K562 (cell line): ENCODE results near the gene EHBP1L1. TPM values are rescaled to one million over a fixed set of nuclear protein-coding genes. Genes with fewer than 3 reads are reported as not detected.

ENCODE experiments used
- BHLHE40 ChIP-seq: IDR thresholded peaks from 2 replicates; pipeline ENCODE4 v1.6.1; 2011; ENCODE audit warnings: low read length, improper control_type of control experiment
- BMI1 ChIP-seq: fragments of 150-350 bp; IDR thresholded peaks from 2 replicates; pipeline ENCODE4 v1.6.1; 2014; ENCODE audit warnings: low read length
- CHD4 ChIP-seq: fragments of 200-600 bp; sonication (generic); IDR thresholded peaks from 3 replicates; pipeline ENCODE4 v1.6.1; 2012; ENCODE audit warnings: low read depth, mild to moderate bottlenecking, mixed read lengths, low read length, inconsistent platforms; ENCODE audit not compliant: insufficient read depth, insufficient replicate concordance, poor library complexity, severe bottlenecking
- E2F1 ChIP-seq: sonication (generic); formaldehyde crosslinking; IDR thresholded peaks from 2 replicates; pipeline ENCODE4 v1.8.1; 2023; ENCODE audit warnings: mild to moderate bottlenecking, missing genetic modification reagents, moderate library complexity
- HNRNPUL1 ChIP-seq: fragments of 200-400 bp; formaldehyde crosslinking; IDR thresholded peaks from 2 replicates; pipeline ENCODE4 v1.6.1; 2017; ENCODE audit warnings: low read length
- POLR2G ChIP-seq: fragments of 200-400 bp; formaldehyde crosslinking; IDR thresholded peaks from 2 replicates; pipeline ENCODE4 v1.6.1; 2017; ENCODE audit warnings: low read depth, mild to moderate bottlenecking, antibody characterized with exemption, low read length, moderate library complexity
- RAD21 ChIP-seq, 2 experiments: fragments of 250-450 bp in 1 of 2; fragments of 450-650 bp in 1 of 2; sonication (Bioruptor Pico) in 1 of 2; formaldehyde crosslinking in 1 of 2; IDR thresholded peaks in 1 of 2; conservative IDR thresholded peaks in 1 of 2; 2 replicates each; pipeline versions ENCODE4 v1.4.0 to v1.8.0; 2020 to 2022; ENCODE audit warnings: mild to moderate bottlenecking in 2 of 2, moderate library complexity in 1 of 2
- RB1 ChIP-seq: fragments of 450-650 bp; IDR thresholded peaks from 2 replicates; pipeline ENCODE4 v1.6.1; 2017; ENCODE audit warnings: low read depth, mild to moderate bottlenecking
- RNF219 ChIP-seq: fragments of 250-450 bp; sonication (Bioruptor Pico); IDR thresholded peaks from 2 replicates; pipeline ENCODE4 v1.5.0; 2022; ENCODE audit warnings: mild to moderate bottlenecking
- SMC3 ChIP-seq: conservative IDR thresholded peaks from 2 replicates; pipeline ENCODE4 v1.6.1; 2011; ENCODE audit warnings: low read depth, low read length, improper control_type of control experiment; ENCODE audit not compliant: insufficient read depth
- STAG1 ChIP-seq: sonication (generic); formaldehyde crosslinking; IDR thresholded peaks from 2 replicates; pipeline ENCODE4 v1.5.0; 2020; ENCODE audit warnings: missing genetic modification reagents, borderline replicate concordance
- polyA plus RNA-seq, 8 experiments: library from polyadenylated mRNA; depleted of rRNA in 4 of 8; stranded (reverse) in 5 of 8; unstranded in 3 of 8; fragments of >200 nt; fragmentation: Nextera tagmentation in 2 of 8; fragmentation: Illumina TruSeq in 1 of 8; extraction: Ambion mirVana in 2 of 8; extraction: Trizol in 1 of 8; gene quantifications; 2 replicates each; pipeline versions ENCODE4 v1.2.1 to v1.2.3, GENCODE V29; 2011 to 2014; ENCODE audit warnings: inconsistent platforms in 1 of 8, missing spikeins in 1 of 8
- total RNA-seq, 7 experiments: library from RNA; depleted of rRNA in 6 of 7; stranded (reverse); fragments of >200 nt in 6 of 7; fragmentation: Illumina TruSeq in 2 of 7; extraction: Trizol in 2 of 7; gene quantifications; 2 replicates each; pipeline versions ENCODE4 v1.2.1 to v1.2.3, GENCODE V29; 2011 to 2021; ENCODE audit warnings: low replicate concordance in 1 of 7

The EHBP1L1 gene
- total and polyA plus RNA-seq, 9 of the 15 experiments (the other 6 are each of a cell fraction or from before 2014, with no cell fraction given), result 0.03 to 87.1 (median 26.3) TPM

- no peak for TF ChIP-seq RNF219 (CRISPR knock-in tag)
- TF ChIP-seq E2F1, result no peak
- TF ChIP-seq CHD4, result no peak
- TF ChIP-seq RB1, result no peak
- TF ChIP-seq SMC3, result peak; percentile 61
- TF ChIP-seq BMI1, result no peak
- TF ChIP-seq STAG1, result peak; percentile 45; the same call in 1 of the 2 replicates
- TF ChIP-seq POLR2G, result 0 out of 2 replicates have a peak, but pooled peaks have one; percentile 36
- 0 out of 2 replicates have a peak, but pooled peaks have one; percentile 22 for TF ChIP-seq BHLHE40
- peak; percentile 52 to 58 for TF ChIP-seq RAD21 (CRISPR knock-in tag; conservative IDR thresholded peaks at IDR 0.05 in 1 of 2, IDR thresholded peaks at IDR 0.05 in 1 of 2)
- TF ChIP-seq HNRNPUL1, result no peak
These were observed 49.9 kb downstream of the EHBP1L1 start (continued) for GRCh38 chr11:65625628-65626342.
